Measurements from ENCODE around the gene DOCK7. TPM values are rescaled to one million over a fixed set of nuclear protein-coding genes. Genes with fewer than 3 reads are reported as not detected.

Gene DOCK7
- polyA plus RNA-seq, 3 donors = 2.9 to 3.7 (median 3.5) TPM

- H3K27ac Mint-ChIP-seq = no peak overlapping the region
- intact Hi-C loops (cut with micrococcal nuclease) = no loop called here
- H3K36me3 ChIP-seq (replicated peaks in 1 of 2; ENCODE audit: control insufficient read depth in 1 of 2, insufficient read depth in 2 of 2, low read length in 2 of 2) = no peaks in the 10 kb centered on the region
- H3K9me3 Mint-ChIP-seq = no peaks in the 10 kb centered on the region
- H3K4me2 ChIP-seq (replicated peaks; ENCODE audit: extremely low read depth, low read length, poor library complexity, severe bottlenecking) = no peak overlapping the region
- TF ChIP-seq, protein P1, sequence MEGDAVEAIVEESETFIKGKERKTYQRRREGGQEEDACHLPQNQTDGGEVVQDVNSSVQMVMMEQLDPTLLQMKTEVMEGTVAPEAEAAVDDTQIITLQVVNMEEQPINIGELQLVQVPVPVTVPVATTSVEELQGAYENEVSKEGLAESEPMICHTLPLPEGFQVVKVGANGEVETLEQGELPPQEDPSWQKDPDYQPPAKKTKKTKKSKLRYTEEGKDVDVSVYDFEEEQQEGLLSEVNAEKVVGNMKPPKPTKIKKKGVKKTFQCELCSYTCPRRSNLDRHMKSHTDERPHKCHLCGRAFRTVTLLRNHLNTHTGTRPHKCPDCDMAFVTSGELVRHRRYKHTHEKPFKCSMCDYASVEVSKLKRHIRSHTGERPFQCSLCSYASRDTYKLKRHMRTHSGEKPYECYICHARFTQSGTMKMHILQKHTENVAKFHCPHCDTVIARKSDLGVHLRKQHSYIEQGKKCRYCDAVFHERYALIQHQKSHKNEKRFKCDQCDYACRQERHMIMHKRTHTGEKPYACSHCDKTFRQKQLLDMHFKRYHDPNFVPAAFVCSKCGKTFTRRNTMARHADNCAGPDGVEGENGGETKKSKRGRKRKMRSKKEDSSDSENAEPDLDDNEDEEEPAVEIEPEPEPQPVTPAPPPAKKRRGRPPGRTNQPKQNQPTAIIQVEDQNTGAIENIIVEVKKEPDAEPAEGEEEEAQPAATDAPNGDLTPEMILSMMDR (IDR thresholded peaks at IDR 0.05) = no peak
- H3K27me3 ChIP-seq (ENCODE audit: control insufficient read depth in 2 of 2, insufficient read depth in 2 of 2, low read length in 2 of 2) = no peaks in the 10 kb centered on the region
- H3K4me1 Mint-ChIP-seq = peaks cover 13% of the 10 kb centered on the region
- H3K9me3 ChIP-seq (replicated peaks in 1 of 2; ENCODE audit: control insufficient read depth in 1 of 2, insufficient read depth in 1 of 2, low read length in 2 of 2) = no peaks in the 10 kb centered on the region
- no peak overlapping the region for H3K27ac ChIP-seq (ENCODE audit: low read depth in 1 of 2, low read length in 2 of 2)
- no peak overlapping the region for H3K4me3 Mint-ChIP-seq
- peaks cover 0 to 1% (median 0%) of the 10 kb centered on the region in 3 donors for H3K27me3 Mint-ChIP-seq (ENCODE audit: low read depth in 3 of 3)
- 0% methylated on average over 1 of the region's 3 CpGs for WGBS (ENCODE audit: insufficient coverage)
- no peak for DNase-seq
- H3K79me2 ChIP-seq (ENCODE audit: insufficient read depth, low read length) = no peaks in the 10 kb centered on the region
- no peak overlapping the region for H2AFZ ChIP-seq (ENCODE audit: insufficient read depth, low read depth, low read length, poor library complexity, severe bottlenecking)
- no peak overlapping the region for H3K4me3 ChIP-seq (replicated peaks in 1 of 3; ENCODE audit: low read depth in 2 of 3, low read length in 3 of 3)
- H3K9ac ChIP-seq (ENCODE audit: insufficient read depth, low read length, poor library complexity, severe bottlenecking) = no peak overlapping the region
- no peaks in the 10 kb centered on the region for H3K36me3 Mint-ChIP-seq
- no peaks in the 10 kb centered on the region for H3K4me1 ChIP-seq (ENCODE audit: control insufficient read depth in 1 of 2, insufficient read depth in 2 of 2, low read length in 2 of 2)
- H4K20me1 ChIP-seq (ENCODE audit: insufficient read depth, low read length) = no peaks in the 10 kb centered on the region
These were observed 261.9 kb downstream of the DOCK7 start for GRCh38 chr1:62426237-62426636.

DNA sequence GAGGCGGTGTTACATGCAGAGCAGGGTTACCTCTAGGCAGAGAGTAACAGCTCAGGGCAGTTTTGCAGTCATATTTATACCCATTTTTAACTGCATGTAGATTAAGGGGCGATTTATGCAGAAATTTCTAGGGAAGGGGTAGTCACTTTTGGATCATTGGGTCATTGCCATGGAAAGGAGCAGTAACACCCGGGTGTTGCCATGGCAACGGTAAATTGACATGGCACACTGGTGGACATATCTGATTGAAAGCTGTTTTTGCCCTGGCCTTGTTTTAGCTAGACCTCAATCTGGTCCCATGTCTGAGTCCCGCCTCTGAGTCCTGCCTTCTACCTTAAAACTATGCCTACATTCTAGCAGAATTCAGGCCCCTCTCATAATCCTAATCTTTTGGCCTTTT, 263.1 kb downstream of the DOCK7 start:
- Histone ChIP-seq H3K4me2 (replicated peaks; ENCODE audit: extremely low read depth, low read length, poor library complexity, severe bottlenecking) (no peak overlapping the region), H3K27me3 (ENCODE audit: control insufficient read depth in 2 of 2, insufficient read depth in 2 of 2, low read length in 2 of 2) (no peaks in the 10 kb centered on the region), H3K27ac (ENCODE audit: low read depth in 1 of 2, low read length in 2 of 2) (no peak overlapping the region), H3K36me3 (replicated peaks in 1 of 2; ENCODE audit: control insufficient read depth in 1 of 2, insufficient read depth in 2 of 2, low read length in 2 of 2) (no peaks in the 10 kb centered on the region), H3K4me3 (replicated peaks in 1 of 3; ENCODE audit: low read depth in 2 of 3, low read length in 3 of 3) (no peak overlapping the region), H2AFZ (ENCODE audit: insufficient read depth, low read depth, low read length, poor library complexity, severe bottlenecking) (peak overlapping the region; percentile 6), H3K4me1 (ENCODE audit: control insufficient read depth in 1 of 2, insufficient read depth in 2 of 2, low read length in 2 of 2) (no peaks in the 10 kb centered on the region), H3K9me3 (replicated peaks in 1 of 2; ENCODE audit: control insufficient read depth in 1 of 2, insufficient read depth in 1 of 2, low read length in 2 of 2) (no peaks in the 10 kb centered on the region), H3K79me2 (ENCODE audit: insufficient read depth, low read length) (no peaks in the 10 kb centered on the region), H3K9ac (ENCODE audit: insufficient read depth, low read length, poor library complexity, severe bottlenecking) (no peak overlapping the region), H4K20me1 (ENCODE audit: insufficient read depth, low read length) (no peaks in the 10 kb centered on the region)
- H3K4me1 Mint-ChIP-seq = peaks cover 13% of the 10 kb centered on the region
- no peaks in the 10 kb centered on the region for H3K9me3 Mint-ChIP-seq
- DNase-seq = no peak
- peaks cover 0 to 1% (median 0%) of the 10 kb centered on the region in 3 donors for H3K27me3 Mint-ChIP-seq (ENCODE audit: low read depth in 3 of 3)
- 86% methylated on average over 4 of the region's 5 CpGs for WGBS (ENCODE audit: insufficient coverage)
- H3K27ac Mint-ChIP-seq = no peak overlapping the region
- TF ChIP-seq, protein P1 (IDR thresholded peaks at IDR 0.05) = no peak
- no peak overlapping the region for H3K4me3 Mint-ChIP-seq
- intact Hi-C loops (cut with micrococcal nuclease) = no loop called here
- H3K36me3 Mint-ChIP-seq = no peaks in the 10 kb centered on the region

All from CD14-positive monocyte (primary cell).